Heart right ventricle (tissue), 16 donors: Measurements from ENCODE around the gene TGFBR3L. TPM values are rescaled to one million over a fixed set of nuclear protein-coding genes. Genes with fewer than 3 reads are reported as not detected.

Experiments
- ATAC-seq, 8 donors: fragments of 200-7000 bp; cut with Tn5 transposase; one replicate each; pipeline ENCODE4 v1.9.1; 2020; ENCODE audit warnings: mild to moderate bottlenecking in 8 of 8, moderate library complexity in 8 of 8, moderate number of reproducible peaks in 1 of 8
- DNase-seq, 2 donors: peaks; one replicate each; pipeline ENCODE4 v3.0.0-alpha.2; 2020
- H3K27ac ChIP-seq, 10 donors: fragments of 200-600 bp; sonication (generic) in 2 of 10; one replicate each; pipeline versions ENCODE4 v1.5.0 to v1.8.0; 2020 to 2022; ENCODE audit warnings: mild to moderate bottlenecking in 3 of 10
- H3K27me3 ChIP-seq, 7 donors: fragments of 200-600 bp; one replicate each; pipeline ENCODE4 v1.8.0; 2021 to 2022; ENCODE audit warnings: mild to moderate bottlenecking in 2 of 7
- H3K36me3 ChIP-seq, 9 donors: fragments of 200-600 bp; sonication (generic) in 1 of 9; one replicate each; pipeline versions ENCODE4 v1.5.0 to v1.8.0; 2020 to 2022; ENCODE audit warnings: mild to moderate bottlenecking in 2 of 9
- H3K4me1 ChIP-seq, 9 donors: fragments of 200-600 bp; sonication (generic) in 1 of 9; one replicate each; pipeline versions ENCODE4 v1.5.0 to v1.8.0; 2020 to 2022; ENCODE audit warnings: mild to moderate bottlenecking in 4 of 9
- H3K4me3 ChIP-seq, 10 donors: fragments of 200-600 bp; sonication (generic) in 2 of 10; one replicate each; pipeline versions ENCODE4 v1.5.0 to v1.8.0; 2020 to 2022; ENCODE audit warnings: mild to moderate bottlenecking in 7 of 10, moderate library complexity in 2 of 10
- H3K9me3 ChIP-seq, 11 donors: fragments of 200-600 bp in 10 of 11; sonication (generic) in 2 of 11; one replicate each; pipeline versions ENCODE4 v1.5.0 to v1.8.0; 2013 to 2022; ENCODE audit warnings: mild to moderate bottlenecking in 2 of 11, control low read depth in 1 of 11, moderate library complexity in 1 of 11
- WGBS, 2 donors: extraction: QIAGEN DNeasy Blood & Tissue Kit; methylation state at CpG; one replicate each; pipeline ENCODE4 v1.1.7; 2013; ENCODE audit warnings: inconsistent platforms in 1 of 2; 5-methylcytosine and 5-hydroxymethylcytosine counted together
- intact Hi-C, 10 donors: fragments of 100-400 bp; cut with DNase I; formaldehyde crosslinking; loops; one replicate each; pipeline versions ENCODE4 v1.11.1 to v1.14.2; 2022
- polyA plus RNA-seq, 2 donors: library from polyadenylated mRNA; stranded (reverse); fragments of 200-250 nt; gene quantifications; one replicate each; pipeline ENCODE4 v1.2.3, GENCODE V29; 2013
- total RNA-seq, 10 donors: library from RNA; stranded (reverse); fragmentation: NEBNext Ultra II Directional in 3 of 10; extraction: Animal tissue kit (Norgen Biotek cat#: 25700) in 3 of 10; gene quantifications; one replicate each; pipeline versions ENCODE4 v1.2.1 to v1.2.4, GENCODE V29; 2021 to 2023
- TF ChIP-seq, protein P1 (sequence below), 9 donors: fragments of 200-600 bp; sonication (generic) in 2 of 9; IDR thresholded peaks; one replicate each; pipeline versions ENCODE4 v1.5.0 to v1.8.0; 2021 to 2022; ENCODE audit warnings: antibody characterized with exemption in 9 of 9, mild to moderate bottlenecking in 5 of 9, moderate library complexity in 1 of 9
- donor health status: Arrhythmogenic right ventricular cardiomyopathy.
- donor health status: ischemic (EF 13 %, LVEDD 7.1; RV severe dilation, severe dysfunction).
- donor health status: healthy with polysubstance abuse.
- donor health status: DM: no; HTN: yes; CAD: no.
- donor health status: DM: no; HTN: no; CAD: no.
- donor health status: ischemic (EF 25% LVEDD 6.9; RV normal size, moderate dysfunction).
- donor health status: ischemic (EF 25% LVEDD 5.7; RV mildly dilated, moderate dysfunction).
- donor health status: healthy.
- donor health status: DM: yes; HTN: yes; CAD: no.
- donor health status: Ischemic cardiomyopathy.
- donor health status: ischemic (EF 35%, LVEDD 5.7; RV mildly dilated, moderate dysfunction).
- donor health status: nonischemic (EF 11% LVEDD 7.7; RV severe dilation, severe dysfunction).
- donor health status: DM: yes; HTN: yes; CAD: no.
- donor health status: PGD.
- donor health status: ischemic (EF 29% LVEDD 5.4; RV normal size, mild dysfunction).
- donor health status: nonischemic (EF 23%, LVEDD 6.1; RV moderate dilation, normal function).

The TGFBR3L gene
- total and polyA plus RNA-seq, 12 donors = 1.1 to 11.6 (median 4.1) TPM

DNA sequence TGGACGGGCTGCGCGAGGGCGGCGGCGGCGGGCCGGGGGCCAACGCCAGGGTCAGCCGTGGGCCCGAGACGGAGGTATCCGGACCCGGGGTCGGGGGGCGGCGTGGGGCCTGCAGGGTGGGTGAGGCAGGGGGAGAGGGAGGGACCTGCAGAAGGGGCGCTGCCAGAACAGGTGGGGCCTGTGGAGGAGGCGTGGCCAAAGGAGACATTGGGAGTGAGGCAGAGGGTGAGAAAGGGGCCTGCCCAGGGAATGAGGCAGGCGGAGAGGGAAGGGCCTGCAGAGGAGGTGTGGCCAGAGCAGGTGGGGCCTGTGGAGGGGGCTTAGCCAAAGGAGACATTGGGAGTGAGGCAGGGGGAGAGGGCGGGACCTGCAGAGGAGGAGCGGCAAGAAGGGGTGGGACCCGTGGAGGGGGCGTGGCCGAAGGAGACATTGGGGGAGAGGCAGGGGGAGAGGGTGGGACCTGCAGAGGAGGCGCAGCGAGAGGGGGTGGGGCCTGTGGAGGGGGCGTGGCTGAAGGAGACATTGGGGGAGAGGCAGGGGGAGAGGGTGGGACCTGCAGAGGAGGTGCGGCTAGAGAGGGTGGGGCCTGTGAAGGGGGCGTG is 44.6 kb upstream of the TGFBR3L start:
- Histone ChIP-seq H3K4me1 (peaks cover 8 to 57% (median 38%) of the 10 kb centered on the region in 9 donors), H3K4me3 (peak overlapping the region in 9 of 10 donors; percentile 27 to 56 (median 46)), H3K27me3 (peaks cover 6 to 67% (median 55%) of the 10 kb centered on the region in 7 donors), H3K9me3 (no peaks in the 10 kb centered on the region), H3K27ac (peak overlapping the region in 2 of 10 donors; percentile 19 to 50), H3K36me3 (no peaks in the 10 kb centered on the region)
- intact Hi-C loops = no loop called here
- TF ChIP-seq, protein P1, sequence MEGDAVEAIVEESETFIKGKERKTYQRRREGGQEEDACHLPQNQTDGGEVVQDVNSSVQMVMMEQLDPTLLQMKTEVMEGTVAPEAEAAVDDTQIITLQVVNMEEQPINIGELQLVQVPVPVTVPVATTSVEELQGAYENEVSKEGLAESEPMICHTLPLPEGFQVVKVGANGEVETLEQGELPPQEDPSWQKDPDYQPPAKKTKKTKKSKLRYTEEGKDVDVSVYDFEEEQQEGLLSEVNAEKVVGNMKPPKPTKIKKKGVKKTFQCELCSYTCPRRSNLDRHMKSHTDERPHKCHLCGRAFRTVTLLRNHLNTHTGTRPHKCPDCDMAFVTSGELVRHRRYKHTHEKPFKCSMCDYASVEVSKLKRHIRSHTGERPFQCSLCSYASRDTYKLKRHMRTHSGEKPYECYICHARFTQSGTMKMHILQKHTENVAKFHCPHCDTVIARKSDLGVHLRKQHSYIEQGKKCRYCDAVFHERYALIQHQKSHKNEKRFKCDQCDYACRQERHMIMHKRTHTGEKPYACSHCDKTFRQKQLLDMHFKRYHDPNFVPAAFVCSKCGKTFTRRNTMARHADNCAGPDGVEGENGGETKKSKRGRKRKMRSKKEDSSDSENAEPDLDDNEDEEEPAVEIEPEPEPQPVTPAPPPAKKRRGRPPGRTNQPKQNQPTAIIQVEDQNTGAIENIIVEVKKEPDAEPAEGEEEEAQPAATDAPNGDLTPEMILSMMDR (IDR thresholded peaks at IDR 0.05) = no peak
- ATAC-seq (peak in 2 of 8 donors; percentile 4 to 25), DNase-seq (peak in 1 of 2 donors; percentile 29)
- WGBS, 2 donors = 16 to 24% methylated on average over 30 of the region's 30 CpGs

DNA sequence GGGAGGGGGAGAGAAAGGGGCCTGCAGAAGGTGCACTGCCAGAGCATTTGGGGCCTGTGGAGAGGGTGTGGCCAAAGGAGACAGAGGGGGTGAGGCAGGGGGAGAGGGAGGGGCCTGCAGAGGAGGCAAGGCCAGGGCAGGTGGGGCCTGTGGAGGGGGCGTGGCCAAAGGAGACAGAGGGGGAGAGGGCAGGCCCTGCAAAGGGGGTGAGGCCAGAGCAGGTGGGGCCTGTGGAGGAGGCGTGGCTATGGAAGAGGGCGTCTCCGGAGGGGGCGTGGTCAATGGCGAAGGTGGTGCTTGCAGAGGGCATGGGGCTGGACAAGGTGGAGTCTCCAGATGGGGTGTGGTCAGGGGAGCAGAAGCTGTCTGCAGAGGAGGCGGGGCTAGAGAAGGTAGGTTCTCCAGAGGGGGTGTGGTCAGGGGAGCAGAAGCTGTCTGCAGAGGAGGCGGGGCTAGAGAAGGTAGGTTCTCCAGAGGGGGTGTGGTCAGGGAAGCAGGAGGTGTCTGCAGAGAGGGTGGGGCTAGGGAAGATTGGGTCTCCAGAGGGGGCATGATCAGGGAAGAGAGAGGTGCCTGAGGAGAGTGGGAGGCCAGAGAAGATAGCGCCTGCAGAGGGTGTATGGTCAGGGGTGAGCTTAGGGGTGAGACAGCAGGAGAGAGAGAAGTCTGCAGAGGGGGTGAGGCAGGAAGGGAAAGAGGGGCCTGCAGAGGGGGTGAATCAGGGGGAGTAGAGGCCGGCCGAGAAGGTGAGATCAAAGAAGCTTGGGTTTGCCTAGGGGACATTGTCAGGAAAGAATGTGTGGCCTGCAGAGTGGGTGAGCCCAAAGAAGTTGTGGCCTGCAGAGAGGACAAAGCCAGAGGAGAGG is 43.8 kb upstream of the TGFBR3L start:
- WGBS, 2 donors = 67 to 68% methylated on average over 11 of the region's 11 CpGs
- intact Hi-C loops = no loop called here
- H3K4me3 ChIP-seq = no peak overlapping the region
- peaks cover 8 to 57% (median 38%) of the 10 kb centered on the region in 9 donors for H3K4me1 ChIP-seq
- H3K36me3 ChIP-seq = no peaks in the 10 kb centered on the region
- peak in 1 of 2 donors; percentile 33 for DNase-seq
- peak in 3 of 8 donors; percentile 6 to 18 (median 9) for ATAC-seq
- TF ChIP-seq, protein P1 (IDR thresholded peaks at IDR 0.05) = no peak
- no peaks in the 10 kb centered on the region for H3K9me3 ChIP-seq
- no peak overlapping the region for H3K27ac ChIP-seq
- peaks cover 6 to 67% (median 57%) of the 10 kb centered on the region in 7 donors for H3K27me3 ChIP-seq

DNA sequence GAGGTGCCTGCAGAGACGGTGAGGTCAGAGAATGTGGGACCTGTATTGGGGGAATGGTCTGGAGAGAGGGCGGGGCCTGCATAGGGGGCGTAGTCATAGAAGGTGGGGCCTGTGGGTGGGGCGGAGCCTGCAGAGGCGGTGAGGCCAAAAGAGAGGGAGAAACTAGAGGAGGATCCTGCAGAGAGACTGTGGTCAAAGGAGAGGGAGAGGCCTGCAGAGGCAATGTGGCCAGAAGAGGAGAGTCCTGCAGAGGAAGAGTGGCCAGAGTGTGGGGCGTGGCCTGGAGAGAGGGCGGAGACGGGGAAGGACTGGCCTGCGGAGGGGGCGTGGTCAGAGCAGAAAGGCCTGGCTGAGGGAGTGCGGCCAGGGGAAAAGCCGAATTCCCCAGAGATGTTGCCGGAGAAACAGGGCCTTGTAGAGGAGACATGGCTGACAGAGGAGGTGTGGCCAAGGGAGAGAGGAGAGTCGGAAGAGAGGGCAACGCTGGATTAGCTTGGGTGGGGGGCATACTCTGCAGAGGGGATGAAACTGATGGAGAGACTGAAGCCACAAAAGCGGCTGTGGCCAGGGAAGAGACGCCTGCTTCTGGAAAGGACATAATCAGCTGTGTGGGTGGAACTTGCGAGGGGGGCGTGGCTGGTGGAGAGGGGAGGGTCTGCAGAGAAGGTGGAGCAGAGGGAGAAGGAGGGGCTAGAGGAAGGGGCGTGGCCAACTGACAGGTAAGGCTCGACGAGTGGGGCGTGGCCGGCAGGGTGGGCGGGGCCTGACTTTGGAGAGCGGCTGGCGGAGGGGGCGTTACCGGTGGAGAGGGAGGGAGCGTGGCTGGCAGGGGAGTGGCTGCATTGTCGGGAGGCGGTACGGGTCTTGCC is 43.0 kb upstream of the TGFBR3L start:
- Histone ChIP-seq H3K36me3 (no peaks in the 10 kb centered on the region), H3K9me3 (no peaks in the 10 kb centered on the region), H3K27ac (no peak overlapping the region), H3K4me3 (peak overlapping the region in 6 of 10 donors; percentile 22 to 41 (median 38)), H3K4me1 (peaks cover 8 to 57% (median 38%) of the 10 kb centered on the region in 9 donors), H3K27me3 (peaks cover 6 to 68% (median 55%) of the 10 kb centered on the region in 7 donors)
- WGBS, 2 donors = 6 to 8% methylated on average over 33 of the region's 33 CpGs
- TF ChIP-seq, protein P1 (IDR thresholded peaks at IDR 0.05) = no peak
- DNase-seq = peak; percentile 82 to 88
- ATAC-seq = peak; percentile 51 to 81 (median 68)
- intact Hi-C loops = no loop called here
